Stimulated activated CD4-positive, alpha-beta T cell treated with anti-CD3 and anti-CD28 coated beads, Interleukin-1b, Interleukin-23, amount 100 ng/mL, for 4 hours (primary cell): Measurements from ENCODE around the gene LRRC8E.

Experiments
- DNase-seq, 2 donors: peaks; one replicate each; pipeline ENCODE4 v3.0.0-alpha.2; 2020; ENCODE audit warnings: low read depth in 2 of 2

Gene LRRC8E

DNA sequence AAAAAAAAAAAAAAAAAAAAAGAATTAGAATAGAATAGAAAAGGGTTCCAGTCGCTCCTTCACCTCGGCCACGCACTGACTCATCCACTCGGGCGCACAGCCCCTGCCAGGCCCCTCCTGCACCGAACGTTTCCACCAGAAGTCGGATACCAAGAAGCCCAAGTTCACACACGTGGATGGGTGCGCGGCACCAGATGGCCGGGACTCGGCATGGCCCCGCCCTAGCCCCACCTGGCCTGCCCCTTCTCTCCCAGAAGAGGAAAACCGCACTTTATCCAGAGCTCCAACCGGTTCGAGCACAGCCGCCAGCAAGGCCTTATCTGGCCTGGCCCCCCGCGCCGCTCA lies 20.0 kb upstream of the LRRC8E start:
- no peak for DNase-seq

DNA sequence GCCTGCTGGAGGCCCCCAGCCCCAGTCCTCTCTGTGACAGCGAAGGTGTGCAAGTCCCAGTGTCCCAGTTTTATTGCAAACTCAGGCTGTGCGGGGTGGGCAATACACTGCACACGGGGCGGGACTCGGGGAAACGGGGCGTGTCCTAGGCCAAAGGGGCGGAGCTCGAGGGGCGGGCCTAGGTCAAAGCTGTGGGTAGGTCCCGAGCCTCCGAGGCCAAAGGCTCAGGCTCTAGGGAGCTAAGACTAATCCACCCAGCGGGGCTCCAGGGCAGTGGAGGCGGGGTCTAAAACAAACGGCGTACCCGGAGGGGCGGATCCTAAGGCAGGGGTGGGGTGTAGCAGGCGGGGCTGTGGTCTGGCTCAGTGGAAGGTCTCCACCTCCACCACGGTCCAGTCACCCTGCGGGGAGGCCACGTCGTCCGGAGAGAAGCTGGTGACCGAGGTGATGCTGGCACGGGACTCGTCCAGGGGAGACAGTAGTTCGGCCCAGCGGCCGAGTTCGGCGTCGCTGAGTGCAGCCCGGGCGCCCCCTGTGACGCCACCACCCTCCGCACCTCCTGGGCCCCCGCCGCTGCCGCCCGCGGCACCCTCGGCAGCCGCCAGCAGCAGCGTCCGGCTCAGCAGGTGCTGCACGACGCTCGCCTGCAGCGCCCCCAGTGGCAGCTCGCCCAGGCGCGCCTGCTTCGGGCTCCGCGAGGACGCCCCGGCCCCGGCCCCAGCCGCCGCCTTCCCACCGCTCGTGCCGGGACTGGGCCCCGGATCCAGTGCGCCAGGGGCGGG lies 19.4 kb upstream of the LRRC8E start:
- peak; percentile 61 to 83 for DNase-seq

DNA sequence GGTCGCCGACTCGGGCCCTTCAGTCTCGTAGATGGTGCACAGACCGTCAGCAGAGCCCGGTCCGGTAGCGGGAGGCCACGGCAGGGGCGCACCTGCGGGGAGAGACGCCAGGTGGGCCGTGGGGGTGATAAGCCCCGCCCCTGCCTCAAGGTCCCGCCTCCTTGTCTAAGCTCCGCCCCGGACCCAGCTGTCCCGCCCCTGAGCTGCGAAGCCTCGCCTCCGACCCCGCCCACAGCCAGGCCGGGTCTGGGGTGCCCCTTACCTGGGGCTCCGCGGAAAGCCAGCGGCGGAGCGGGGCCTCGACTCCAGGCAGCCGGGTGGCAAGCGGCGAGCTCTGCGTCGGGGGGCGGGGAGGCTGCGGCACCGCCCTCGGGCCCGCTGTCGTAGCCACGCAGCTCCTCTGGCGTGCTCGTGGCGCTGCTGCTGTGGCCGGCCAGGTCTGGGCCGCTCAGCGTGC lies 18.8 kb upstream of the LRRC8E start:
- peak; percentile 79 for DNase-seq

DNA sequence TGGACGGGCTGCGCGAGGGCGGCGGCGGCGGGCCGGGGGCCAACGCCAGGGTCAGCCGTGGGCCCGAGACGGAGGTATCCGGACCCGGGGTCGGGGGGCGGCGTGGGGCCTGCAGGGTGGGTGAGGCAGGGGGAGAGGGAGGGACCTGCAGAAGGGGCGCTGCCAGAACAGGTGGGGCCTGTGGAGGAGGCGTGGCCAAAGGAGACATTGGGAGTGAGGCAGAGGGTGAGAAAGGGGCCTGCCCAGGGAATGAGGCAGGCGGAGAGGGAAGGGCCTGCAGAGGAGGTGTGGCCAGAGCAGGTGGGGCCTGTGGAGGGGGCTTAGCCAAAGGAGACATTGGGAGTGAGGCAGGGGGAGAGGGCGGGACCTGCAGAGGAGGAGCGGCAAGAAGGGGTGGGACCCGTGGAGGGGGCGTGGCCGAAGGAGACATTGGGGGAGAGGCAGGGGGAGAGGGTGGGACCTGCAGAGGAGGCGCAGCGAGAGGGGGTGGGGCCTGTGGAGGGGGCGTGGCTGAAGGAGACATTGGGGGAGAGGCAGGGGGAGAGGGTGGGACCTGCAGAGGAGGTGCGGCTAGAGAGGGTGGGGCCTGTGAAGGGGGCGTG lies 18.3 kb upstream of the LRRC8E start:
- DNase-seq = peak in 1 of 2 donors; percentile 39

DNA sequence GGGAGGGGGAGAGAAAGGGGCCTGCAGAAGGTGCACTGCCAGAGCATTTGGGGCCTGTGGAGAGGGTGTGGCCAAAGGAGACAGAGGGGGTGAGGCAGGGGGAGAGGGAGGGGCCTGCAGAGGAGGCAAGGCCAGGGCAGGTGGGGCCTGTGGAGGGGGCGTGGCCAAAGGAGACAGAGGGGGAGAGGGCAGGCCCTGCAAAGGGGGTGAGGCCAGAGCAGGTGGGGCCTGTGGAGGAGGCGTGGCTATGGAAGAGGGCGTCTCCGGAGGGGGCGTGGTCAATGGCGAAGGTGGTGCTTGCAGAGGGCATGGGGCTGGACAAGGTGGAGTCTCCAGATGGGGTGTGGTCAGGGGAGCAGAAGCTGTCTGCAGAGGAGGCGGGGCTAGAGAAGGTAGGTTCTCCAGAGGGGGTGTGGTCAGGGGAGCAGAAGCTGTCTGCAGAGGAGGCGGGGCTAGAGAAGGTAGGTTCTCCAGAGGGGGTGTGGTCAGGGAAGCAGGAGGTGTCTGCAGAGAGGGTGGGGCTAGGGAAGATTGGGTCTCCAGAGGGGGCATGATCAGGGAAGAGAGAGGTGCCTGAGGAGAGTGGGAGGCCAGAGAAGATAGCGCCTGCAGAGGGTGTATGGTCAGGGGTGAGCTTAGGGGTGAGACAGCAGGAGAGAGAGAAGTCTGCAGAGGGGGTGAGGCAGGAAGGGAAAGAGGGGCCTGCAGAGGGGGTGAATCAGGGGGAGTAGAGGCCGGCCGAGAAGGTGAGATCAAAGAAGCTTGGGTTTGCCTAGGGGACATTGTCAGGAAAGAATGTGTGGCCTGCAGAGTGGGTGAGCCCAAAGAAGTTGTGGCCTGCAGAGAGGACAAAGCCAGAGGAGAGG lies 17.5 kb upstream of the LRRC8E start:
- no peak for DNase-seq

DNA sequence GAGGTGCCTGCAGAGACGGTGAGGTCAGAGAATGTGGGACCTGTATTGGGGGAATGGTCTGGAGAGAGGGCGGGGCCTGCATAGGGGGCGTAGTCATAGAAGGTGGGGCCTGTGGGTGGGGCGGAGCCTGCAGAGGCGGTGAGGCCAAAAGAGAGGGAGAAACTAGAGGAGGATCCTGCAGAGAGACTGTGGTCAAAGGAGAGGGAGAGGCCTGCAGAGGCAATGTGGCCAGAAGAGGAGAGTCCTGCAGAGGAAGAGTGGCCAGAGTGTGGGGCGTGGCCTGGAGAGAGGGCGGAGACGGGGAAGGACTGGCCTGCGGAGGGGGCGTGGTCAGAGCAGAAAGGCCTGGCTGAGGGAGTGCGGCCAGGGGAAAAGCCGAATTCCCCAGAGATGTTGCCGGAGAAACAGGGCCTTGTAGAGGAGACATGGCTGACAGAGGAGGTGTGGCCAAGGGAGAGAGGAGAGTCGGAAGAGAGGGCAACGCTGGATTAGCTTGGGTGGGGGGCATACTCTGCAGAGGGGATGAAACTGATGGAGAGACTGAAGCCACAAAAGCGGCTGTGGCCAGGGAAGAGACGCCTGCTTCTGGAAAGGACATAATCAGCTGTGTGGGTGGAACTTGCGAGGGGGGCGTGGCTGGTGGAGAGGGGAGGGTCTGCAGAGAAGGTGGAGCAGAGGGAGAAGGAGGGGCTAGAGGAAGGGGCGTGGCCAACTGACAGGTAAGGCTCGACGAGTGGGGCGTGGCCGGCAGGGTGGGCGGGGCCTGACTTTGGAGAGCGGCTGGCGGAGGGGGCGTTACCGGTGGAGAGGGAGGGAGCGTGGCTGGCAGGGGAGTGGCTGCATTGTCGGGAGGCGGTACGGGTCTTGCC lies 16.6 kb upstream of the LRRC8E start:
- peak; percentile 63 to 67 for DNase-seq

DNA sequence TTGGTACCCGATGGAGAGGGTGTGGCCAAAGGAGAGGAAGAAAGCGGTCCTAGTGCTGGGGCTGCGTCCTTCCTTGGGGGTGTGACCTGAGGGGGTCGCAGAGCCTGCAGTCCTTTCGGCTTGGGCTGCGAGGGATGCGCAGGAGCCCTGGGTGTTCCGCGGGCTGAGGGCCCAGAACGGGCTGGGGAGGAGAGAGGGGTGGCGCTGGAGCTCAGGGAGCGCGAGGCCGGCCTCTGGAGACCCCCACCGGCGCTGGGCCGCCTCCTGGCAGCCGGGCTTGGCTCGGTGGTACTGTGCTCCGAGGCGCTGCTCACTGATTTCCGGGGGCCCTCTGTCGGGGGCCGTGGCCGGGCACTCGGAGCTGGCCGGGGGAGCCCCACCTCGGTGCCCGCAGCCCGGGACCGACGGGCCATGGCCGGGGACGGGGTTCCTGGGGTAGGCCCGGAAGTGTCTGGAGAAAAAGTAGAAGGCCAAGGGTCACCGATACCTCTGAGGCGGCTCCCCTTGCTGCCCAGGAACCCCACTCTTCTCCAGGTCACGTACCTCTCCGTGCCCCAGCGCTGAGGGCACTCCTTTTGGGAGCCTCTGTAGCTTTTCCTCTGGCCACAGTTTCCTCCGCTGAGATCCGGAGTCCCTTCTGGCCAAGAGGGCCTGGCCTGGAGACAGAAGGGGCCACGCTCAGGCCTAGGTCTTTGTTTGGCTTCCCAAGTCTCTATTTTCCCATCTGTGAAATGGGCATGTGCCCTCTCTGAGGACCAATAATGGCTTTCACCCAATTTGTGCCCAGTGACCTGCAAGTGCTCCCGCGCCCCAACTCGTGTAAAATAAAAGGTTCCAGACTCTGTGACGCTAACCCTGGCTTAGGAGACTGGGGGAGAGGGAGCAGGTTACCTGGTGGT lies 15.8 kb upstream of the LRRC8E start:
- DNase-seq = no peak

DNA sequence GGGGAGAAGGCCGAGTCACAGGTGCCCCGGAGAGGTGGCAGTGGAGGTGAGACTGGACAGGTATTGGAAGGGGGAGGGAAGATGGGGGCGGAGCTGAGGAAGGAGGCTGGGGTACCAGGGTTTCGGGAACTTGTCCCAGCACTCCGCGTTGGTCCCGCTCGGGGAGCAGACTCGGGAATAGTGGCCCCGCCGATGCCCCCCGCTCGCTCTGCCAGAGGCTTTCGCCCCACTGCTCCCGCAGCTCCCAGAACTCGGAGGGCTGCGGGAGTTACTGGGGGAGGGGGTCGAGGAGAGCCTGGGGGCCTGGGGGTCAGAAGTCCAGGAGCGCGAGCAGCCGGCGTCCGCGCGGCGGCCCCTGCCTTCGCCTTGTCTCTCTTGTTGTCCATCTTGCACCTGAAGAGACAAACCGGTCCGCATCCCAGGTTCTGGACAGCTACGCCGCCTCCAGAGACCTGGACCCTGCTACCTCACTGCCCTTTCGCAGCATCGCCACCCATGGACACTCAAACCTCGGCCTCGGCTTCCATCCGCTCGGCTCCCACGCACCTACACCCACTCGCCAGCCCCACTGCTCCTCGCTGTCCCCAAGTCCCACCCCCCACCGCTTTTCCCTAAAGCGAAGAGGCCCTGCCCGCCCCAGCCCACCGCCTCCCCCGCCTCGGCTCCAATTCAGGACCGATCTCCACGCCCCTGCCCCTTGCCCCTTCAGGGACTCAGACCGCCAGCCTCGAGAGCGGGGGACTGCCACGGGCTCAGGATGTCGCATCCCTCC lies 14.8 kb upstream of the LRRC8E start:
- no peak for DNase-seq

DNA sequence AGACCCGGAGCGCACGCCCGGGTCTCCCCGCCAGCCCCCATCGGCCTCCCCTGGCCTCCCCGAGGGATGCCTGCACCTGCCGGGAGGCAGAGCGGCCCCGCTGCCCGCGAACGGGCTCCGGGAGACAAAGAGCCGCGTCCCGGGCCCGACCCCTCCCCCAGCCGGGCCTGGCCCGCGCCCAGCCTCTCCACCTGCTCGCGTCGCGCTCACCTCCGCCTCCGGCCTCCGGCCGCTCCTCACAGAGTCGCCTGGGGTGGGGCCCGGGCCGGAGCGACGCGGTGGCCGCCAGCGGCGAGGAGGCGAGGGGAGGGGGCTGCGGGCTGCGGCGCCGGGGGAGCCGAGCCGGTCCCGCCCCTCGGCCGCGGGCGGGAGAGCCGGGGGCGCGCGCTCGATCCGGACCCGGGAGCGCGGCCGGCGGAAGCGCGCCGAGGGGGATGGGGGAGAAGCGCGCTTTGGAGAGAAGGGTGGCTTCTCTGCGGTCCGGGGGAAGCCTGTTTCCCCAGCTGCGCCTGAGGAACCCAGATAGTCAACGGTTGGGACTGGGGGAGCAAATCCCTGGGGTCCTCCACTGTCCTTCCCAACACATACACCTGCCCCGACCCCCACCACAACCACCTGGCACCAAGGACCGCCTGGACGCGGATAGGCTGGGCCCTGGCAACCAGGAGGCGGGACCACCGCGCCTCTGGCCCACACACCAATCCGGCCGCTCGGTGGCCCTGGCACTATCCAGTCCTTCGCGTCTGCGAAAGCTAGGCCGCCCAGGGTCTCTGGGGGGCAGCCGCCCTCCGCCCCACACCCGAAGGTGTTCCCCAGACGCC lies 14.0 kb upstream of the LRRC8E start, which contains the start of gene PRR36:
TSS of gene PRR36 (minus strand) at position 315 of the 821 bp plus-strand sequence. CDS start 701 bp downstream, outside the sequence.
- DNase-seq = no peak

DNA sequence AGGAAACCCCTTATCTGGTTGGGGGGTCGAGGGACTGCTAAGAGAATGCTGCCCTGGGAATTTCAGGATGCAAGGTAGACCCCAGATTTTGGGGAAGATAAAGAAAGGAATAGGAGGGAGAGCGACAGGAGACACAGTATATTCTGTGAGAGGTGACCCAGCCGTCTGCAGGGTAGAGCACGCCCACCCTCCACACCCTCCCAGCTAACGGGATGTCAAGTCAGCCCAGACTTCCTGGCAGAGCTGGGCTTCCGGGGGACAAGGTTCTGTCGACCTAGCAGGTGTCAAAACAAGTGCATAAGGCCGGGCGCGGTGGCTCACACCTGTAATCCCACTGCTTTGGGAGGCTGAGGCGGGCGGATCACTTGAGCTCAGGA lies 13.4 kb upstream of the LRRC8E start:
- DNase-seq = no peak

DNA sequence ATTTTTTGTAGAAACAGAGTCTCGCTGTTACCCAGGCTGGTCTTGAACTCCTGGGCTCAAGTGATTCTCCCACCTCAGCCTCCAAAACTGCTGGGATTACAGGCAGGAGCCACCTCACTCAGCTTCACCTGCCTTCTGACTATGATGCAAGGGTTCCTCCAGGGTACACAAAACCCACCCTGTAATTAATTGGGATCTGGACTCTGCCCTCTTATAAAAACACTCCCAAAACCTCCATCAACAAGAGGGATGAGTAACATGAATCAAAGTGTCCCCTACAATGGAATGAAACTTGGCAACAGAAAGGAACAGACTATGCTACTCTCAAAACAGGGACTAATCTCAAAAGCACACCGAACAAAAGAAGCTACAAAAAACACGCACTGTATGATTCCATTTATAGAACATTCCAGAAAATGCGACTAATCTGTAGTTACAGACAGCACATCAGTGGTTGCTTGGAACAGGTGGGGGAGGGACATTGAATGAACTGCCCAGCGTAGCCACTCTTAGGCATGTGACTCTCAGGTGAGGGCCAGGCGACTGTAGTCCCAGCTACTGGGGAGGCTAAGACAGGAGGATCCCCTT lies 11.0 kb upstream of the LRRC8E start:
- no peak for DNase-seq

DNA sequence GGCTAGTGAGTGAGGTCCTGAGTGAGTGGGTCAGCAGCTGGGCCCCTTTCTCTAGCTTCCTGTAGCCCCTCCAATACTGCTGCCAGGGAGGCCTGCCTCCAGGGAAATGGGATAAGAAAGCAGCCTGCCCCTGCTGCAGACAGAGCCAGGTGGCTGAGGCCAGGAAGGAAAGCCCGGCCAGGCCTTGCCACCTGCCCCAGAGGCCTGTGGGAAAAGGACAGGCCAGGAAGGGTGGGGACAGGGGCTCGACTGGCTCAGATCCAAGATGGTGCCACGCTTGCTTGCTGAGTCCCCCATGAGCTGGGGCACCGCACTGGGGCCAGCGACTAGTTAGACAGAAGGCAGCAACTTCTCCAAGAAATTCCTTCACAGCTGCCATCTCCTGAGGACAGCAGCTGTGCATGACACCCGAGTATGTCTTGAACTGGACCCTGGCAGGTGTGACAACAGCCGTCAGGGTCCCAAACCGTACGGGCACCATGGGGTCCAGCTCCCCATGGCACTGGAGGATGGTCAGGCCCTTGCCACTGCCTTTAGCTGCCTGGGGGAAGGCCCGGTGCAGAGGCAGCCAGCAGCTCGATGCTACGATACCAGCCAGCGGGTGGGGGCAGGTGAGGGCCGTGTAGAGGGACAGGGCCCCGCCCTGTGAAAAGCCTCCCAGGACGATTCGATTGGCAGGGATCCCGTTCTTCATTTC lies 9.1 kb upstream of the LRRC8E start:
- no peak for DNase-seq

DNA sequence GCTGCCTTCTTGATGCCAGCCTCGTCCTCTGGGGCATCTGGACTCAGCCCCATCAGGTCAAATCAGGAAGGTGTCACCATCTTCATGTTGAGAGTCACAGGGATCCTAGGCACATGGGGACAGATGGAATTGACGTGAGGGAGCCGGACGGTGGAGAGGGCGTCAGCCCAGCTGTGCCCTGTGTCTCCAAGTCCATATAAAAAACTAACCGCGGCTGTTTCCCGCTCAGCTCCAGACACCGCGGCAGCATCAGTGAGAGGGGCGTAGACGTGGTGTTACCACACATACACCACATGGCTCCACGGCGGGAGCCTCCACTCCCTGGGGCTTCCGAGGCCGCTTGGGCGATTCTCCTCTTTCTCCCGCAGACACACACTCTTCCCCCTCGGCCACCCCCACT lies 8.5 kb upstream of the LRRC8E start:
- DNase-seq = no peak

DNA sequence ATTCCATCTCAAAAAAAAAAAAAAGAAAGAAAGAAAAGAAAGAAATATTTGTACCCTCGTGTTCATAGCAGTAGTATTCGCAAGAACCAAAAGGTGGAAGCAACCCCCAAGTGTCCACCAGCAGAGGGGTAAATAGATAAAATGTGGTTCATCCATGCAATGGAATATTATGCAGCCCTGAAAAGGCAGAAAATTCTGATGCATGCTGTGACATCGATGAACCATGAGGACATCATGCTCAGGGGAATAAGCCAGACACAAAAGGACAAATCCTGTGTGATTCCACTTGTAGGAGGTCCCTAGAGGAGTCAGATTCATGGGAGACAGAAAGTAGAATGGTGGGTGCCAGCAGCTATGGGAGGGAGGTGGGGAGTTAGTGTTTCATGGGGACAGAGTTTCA lies 6.4 kb upstream of the LRRC8E start:
- no peak for DNase-seq

DNA sequence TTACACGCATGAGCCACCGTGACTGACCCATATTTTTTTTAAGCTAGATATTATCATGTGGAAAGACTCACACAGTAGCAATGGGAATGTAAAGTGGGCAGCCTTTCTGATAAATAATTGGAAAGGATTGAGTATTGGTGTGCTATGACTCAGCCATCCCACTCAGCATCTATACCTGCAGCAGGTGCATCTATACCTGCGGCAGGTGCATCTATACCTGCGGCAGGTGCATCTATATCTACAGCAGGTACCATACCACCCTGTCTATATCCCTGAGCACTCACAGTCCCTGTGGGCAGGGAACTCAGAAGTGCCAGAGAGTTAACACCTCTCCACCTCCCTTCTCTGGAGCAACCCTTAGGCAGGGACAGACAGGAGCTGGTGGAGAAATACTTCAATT lies 5.2 kb upstream of the LRRC8E start:
- DNase-seq = no peak

DNA sequence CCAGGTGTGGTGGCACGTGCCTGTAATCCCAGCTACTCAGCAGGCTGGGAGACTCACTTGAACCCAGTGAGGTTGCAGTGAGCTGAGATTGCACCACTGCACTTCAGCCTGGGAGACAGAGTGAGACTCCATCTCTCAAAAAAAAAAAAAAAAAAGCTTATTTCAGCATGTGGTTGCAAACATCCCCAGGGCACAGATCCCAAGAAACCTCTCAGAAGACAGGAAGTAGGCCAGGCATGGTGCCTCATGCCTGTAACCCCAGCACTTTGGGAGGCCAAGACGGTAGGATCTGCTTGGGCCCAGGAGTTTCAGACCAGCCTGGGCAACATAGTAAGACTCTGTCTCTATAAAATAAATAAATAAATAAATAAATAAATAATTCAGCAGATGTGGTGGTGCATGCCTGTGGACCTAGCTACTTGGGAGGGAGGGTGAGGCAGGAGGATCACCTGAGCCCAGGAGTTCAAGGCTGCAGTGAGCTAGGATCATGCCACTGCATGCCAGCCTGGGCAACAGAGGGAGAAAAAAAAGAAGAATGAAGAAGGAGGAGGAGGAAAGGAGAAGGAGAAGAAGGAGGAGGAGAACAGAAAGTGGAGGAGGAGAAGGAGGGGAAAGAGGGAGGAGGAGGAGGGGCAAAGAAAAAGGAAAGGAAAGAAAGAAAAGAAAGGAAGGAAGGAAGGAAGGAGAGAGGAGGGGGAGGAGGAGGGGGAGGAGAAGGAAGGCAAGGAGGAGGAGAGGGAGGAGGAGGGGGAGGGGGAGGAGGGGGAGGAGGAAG lies 4.3 kb upstream of the LRRC8E start:
- DNase-seq = no peak

DNA sequence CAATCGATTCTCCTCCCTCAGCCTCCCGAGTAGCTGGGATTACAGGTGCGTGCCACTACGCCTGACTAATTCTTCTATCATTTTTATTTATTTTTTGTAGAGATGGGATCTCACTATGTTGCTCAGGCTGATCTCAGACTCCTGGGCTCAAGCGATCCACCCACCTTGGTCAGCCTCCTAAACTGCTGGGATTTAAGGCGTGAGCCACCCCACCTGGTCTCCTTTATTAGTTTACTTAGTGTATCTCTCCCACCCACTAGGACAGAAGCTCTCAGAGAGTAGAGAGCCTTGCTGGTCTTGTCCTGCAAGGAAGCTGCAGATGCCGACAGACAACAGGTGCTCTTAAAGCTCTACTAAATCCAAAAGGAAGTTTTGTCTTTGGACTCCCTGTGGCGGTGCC lies 2.5 kb upstream of the LRRC8E start:
- no peak for DNase-seq
